Neural cell (in vitro differentiated cells): Measurements from ENCODE around the gene PDLIM5. TPM values are rescaled to one million over a fixed set of nuclear protein-coding genes. Genes with fewer than 3 reads are reported as not detected.

Experiments used
- H2AFZ ChIP-seq: fragments of 200-600, 300-800 bp; sonication (generic), shearing (Covaris generic); 2 replicates; pipeline ENCODE4 v1.6.0; 2014; ENCODE audit warnings: low read depth, mild to moderate bottlenecking, antibody characterized with exemption, low read length, moderate library complexity
- H3F3A ChIP-seq: fragments of 200-600 bp; shearing (Covaris generic); 2 replicates; pipeline ENCODE4 v1.6.1; 2016; ENCODE audit warnings: mild to moderate bottlenecking, moderate library complexity, mixed read lengths, antibody characterized with exemption, low read length; ENCODE audit not compliant: insufficient read depth, poor library complexity, severe bottlenecking
- H3K27ac ChIP-seq: fragments of 200-600, 300-800 bp; sonication (generic), shearing (Covaris generic); 2 replicates; pipeline ENCODE4 v1.5.1; 2014; ENCODE audit warnings: mild to moderate bottlenecking, low read length, moderate library complexity
- H3K27me3 ChIP-seq: fragments of 300-800, 200-600 bp; sonication (generic), shearing (Covaris generic); 2 replicates; pipeline ENCODE4 v1.6.0; 2014; ENCODE audit warnings: mild to moderate bottlenecking, low read depth, low read length, moderate library complexity; ENCODE audit not compliant: insufficient read depth
- H3K36me3 ChIP-seq: fragments of 300-800, 200-600 bp; sonication (generic), shearing (Covaris generic); 2 replicates; pipeline ENCODE4 v1.5.1; 2014; ENCODE audit warnings: mild to moderate bottlenecking, antibody characterized with exemption, low read length, moderate library complexity; ENCODE audit not compliant: insufficient read depth
- H3K4me2 ChIP-seq: fragments of 300-800, 200-600 bp; sonication (generic), shearing (Covaris generic); 2 replicates; pipeline ENCODE4 v1.6.0; 2014; ENCODE audit warnings: mild to moderate bottlenecking, low read length
- H3K4me3 ChIP-seq: fragments of 300-800, 200-600 bp; sonication (generic), shearing (Covaris generic); 2 replicates; pipeline ENCODE4 v1.5.1; 2014; ENCODE audit warnings: mild to moderate bottlenecking, low read length, moderate library complexity
- H3K79me2 ChIP-seq: fragments of 200-600 bp; shearing (Covaris generic); replicated peaks from 2 replicates; pipeline ENCODE4 v1.6.0; 2014; ENCODE audit warnings: mild to moderate bottlenecking, low read length, moderate library complexity; ENCODE audit not compliant: insufficient read depth
- H3K9ac ChIP-seq: fragments of 300-800, 200-600 bp; sonication (generic), shearing (Covaris generic); 2 replicates; pipeline ENCODE4 v1.6.1; 2016; ENCODE audit warnings: mild to moderate bottlenecking, low read length, mixed read lengths
- H3K9me2 ChIP-seq: fragments of 200-600 bp; shearing (Covaris generic); 2 replicates; pipeline ENCODE4 v1.6.1; 2016; ENCODE audit warnings: mild to moderate bottlenecking, low read length, mixed read lengths; ENCODE audit not compliant: insufficient read depth
- H3K9me3 ChIP-seq: fragments of 200-600, 300-800 bp; sonication (generic), shearing (Covaris generic); 2 replicates; pipeline ENCODE4 v1.6.1; 2016; ENCODE audit warnings: mild to moderate bottlenecking, mixed run types, low read length, moderate library complexity, mixed read lengths
- H4K20me1 ChIP-seq: fragments of 200-600 bp; shearing (Covaris generic); 2 replicates; pipeline ENCODE4 v1.6.1; 2016; ENCODE audit warnings: mild to moderate bottlenecking, mixed run types; ENCODE audit not compliant: insufficient read depth
- EP300 ChIP-seq: fragments of 450-650 bp; conservative IDR thresholded peaks from 2 replicates; pipeline ENCODE4 v1.6.1; 2014; ENCODE audit warnings: antibody characterized with exemption, mild to moderate bottlenecking, moderate library complexity; ENCODE audit not compliant: poor library complexity, severe bottlenecking
- EZH2 ChIP-seq: fragments of 200-600, 300-800 bp; shearing (Covaris generic), sonication (generic); IDR thresholded peaks from 2 replicates; pipeline ENCODE4 v1.6.1; 2014; ENCODE audit warnings: antibody characterized with exemption, low read length, borderline replicate concordance, mild to moderate bottlenecking; ENCODE audit not compliant: insufficient read depth, poor library complexity, severe bottlenecking
- MXI1 ChIP-seq: fragments of 450-650 bp; conservative IDR thresholded peaks from 2 replicates; pipeline ENCODE4 v1.6.1; 2014; ENCODE audit warnings: antibody characterized with exemption, mild to moderate bottlenecking; ENCODE audit not compliant: poor library complexity, severe bottlenecking
- POLR2AphosphoS5 ChIP-seq: IDR thresholded peaks from 2 replicates; pipeline ENCODE4 v1.6.1; 2012
- RAD21 ChIP-seq: fragments of 450-650 bp; conservative IDR thresholded peaks from 2 replicates; pipeline ENCODE4 v1.6.1; 2014; ENCODE audit warnings: antibody characterized with exemption, mild to moderate bottlenecking, moderate library complexity
- REST ChIP-seq: IDR thresholded peaks from 2 replicates; pipeline ENCODE4 v1.6.1; 2012; ENCODE audit warnings: borderline replicate concordance
- SMC3 ChIP-seq: fragments of 450-650 bp; conservative IDR thresholded peaks from 2 replicates; pipeline ENCODE4 v1.6.1; 2014; ENCODE audit warnings: antibody characterized with exemption, mild to moderate bottlenecking, moderate library complexity; ENCODE audit not compliant: poor library complexity
- TAF1 ChIP-seq: IDR thresholded peaks from 2 replicates; pipeline ENCODE4 v1.6.1; 2012; ENCODE audit warnings: low read depth
- polyA plus RNA-seq: library from polyadenylated mRNA; depleted of rRNA; stranded (reverse); fragments of >200 nt; gene quantifications from 2 replicates; pipeline ENCODE4 v1.2.3, GENCODE V29; 2014
- TF ChIP-seq, protein P1 (sequence below): fragments of 450-650 bp; IDR thresholded peaks from 2 replicates; pipeline ENCODE4 v1.5.1; 2014; ENCODE audit warnings: antibody characterized with exemption, mild to moderate bottlenecking, moderate library complexity; ENCODE audit not compliant: poor library complexity, severe bottlenecking

Gene PDLIM5
- polyA plus RNA-seq, 1 donor from 2014 or later = 1.6 TPM

- H3K4me2 ChIP-seq = no peak overlapping the region
- no peaks in the 10 kb centered on the region for H3F3A ChIP-seq
- no peak overlapping the region for H2AFZ ChIP-seq
- H3K9ac ChIP-seq = no peak overlapping the region
- no peaks in the 10 kb centered on the region for H3K36me3 ChIP-seq
- no peaks in the 10 kb centered on the region for H3K9me3 ChIP-seq
- TF ChIP-seq POLR2AphosphoS5 (no peak), EZH2 (no peak), RAD21 (no peak)
- TF ChIP-seq, protein P1, sequence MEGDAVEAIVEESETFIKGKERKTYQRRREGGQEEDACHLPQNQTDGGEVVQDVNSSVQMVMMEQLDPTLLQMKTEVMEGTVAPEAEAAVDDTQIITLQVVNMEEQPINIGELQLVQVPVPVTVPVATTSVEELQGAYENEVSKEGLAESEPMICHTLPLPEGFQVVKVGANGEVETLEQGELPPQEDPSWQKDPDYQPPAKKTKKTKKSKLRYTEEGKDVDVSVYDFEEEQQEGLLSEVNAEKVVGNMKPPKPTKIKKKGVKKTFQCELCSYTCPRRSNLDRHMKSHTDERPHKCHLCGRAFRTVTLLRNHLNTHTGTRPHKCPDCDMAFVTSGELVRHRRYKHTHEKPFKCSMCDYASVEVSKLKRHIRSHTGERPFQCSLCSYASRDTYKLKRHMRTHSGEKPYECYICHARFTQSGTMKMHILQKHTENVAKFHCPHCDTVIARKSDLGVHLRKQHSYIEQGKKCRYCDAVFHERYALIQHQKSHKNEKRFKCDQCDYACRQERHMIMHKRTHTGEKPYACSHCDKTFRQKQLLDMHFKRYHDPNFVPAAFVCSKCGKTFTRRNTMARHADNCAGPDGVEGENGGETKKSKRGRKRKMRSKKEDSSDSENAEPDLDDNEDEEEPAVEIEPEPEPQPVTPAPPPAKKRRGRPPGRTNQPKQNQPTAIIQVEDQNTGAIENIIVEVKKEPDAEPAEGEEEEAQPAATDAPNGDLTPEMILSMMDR = no peak
- H3K27ac ChIP-seq = no peak overlapping the region
- no peaks in the 10 kb centered on the region for H3K79me2 ChIP-seq
- no peaks in the 10 kb centered on the region for H3K9me2 ChIP-seq
- no peak overlapping the region for H3K4me3 ChIP-seq
- no peaks in the 10 kb centered on the region for H4K20me1 ChIP-seq
- no peaks in the 10 kb centered on the region for H3K27me3 ChIP-seq
Observed at GRCh38 chr4:94412658-94413038, 39.1 kb upstream of the PDLIM5 start.

- no peak overlapping the region for H2AFZ ChIP-seq
- H3K9me2 ChIP-seq = no peaks in the 10 kb centered on the region
- H3K36me3 ChIP-seq = no peaks in the 10 kb centered on the region
- H3K9ac ChIP-seq = no peak overlapping the region
- H4K20me1 ChIP-seq = no peaks in the 10 kb centered on the region
- no peak overlapping the region for H3K27ac ChIP-seq
- no peaks in the 10 kb centered on the region for H3K79me2 ChIP-seq
- H3K27me3 ChIP-seq = no peaks in the 10 kb centered on the region
- no peak overlapping the region for H3K4me3 ChIP-seq
- H3F3A ChIP-seq = no peaks in the 10 kb centered on the region
- H3K4me2 ChIP-seq = no peak overlapping the region
- TF ChIP-seq POLR2AphosphoS5 (no peak), MXI1 (no peak), RAD21 (no peak), TAF1 (no peak), EP300 (no peak), SMC3 (no peak), EZH2 (no peak), REST (no peak)
- TF ChIP-seq, protein P1 = no peak
- no peaks in the 10 kb centered on the region for H3K9me3 ChIP-seq
Observed at GRCh38 chr4:94413085-94413840, 38.5 kb upstream of the PDLIM5 start.
